AG04450 (cell line): Measurements from ENCODE around the gene PTPRCAP. TPM values are rescaled to one million over a fixed set of nuclear protein-coding genes. Genes with fewer than 3 reads are reported as not detected.

Experiments
- CTCF ChIA-PET: fragments of 300-600, 350-600 bp; formaldehyde crosslinking; extraction: SDS; loops from one replicate; lab custom pipeline; 2022; ENCODE audit warnings: antibody characterized with exemption, inconsistent platforms; lab: Charles Lee
- POLR2A ChIA-PET: fragments of 350-600 bp; formaldehyde crosslinking; extraction: SDS; loops from one replicate; lab custom pipeline; 2021; ENCODE audit warnings: antibody characterized with exemption, inconsistent platforms; lab: Yijun Ruan, JAX
- DNase-seq: peaks from one replicate; pipeline ENCODE4 v3.0.0-alpha.2; 2011; ENCODE audit warnings: low read depth, low spot score
- H3K27ac ChIP-seq: one replicate; pipeline ENCODE4 v1.5.1; 2012; ENCODE audit warnings: low read depth, low read length, control low read depth
- H3K27me3 ChIP-seq: one replicate; pipeline ENCODE4 v1.6.0; 2012; ENCODE audit warnings: low read length; ENCODE audit not compliant: control insufficient read depth, insufficient read depth
- H3K4me3 ChIP-seq: 2 replicates; pipeline ENCODE4 v1.5.1; 2011; ENCODE audit warnings: mild to moderate bottlenecking, low read depth, low read length, control low read depth
- H3K9me3 ChIP-seq: 2 replicates; pipeline ENCODE4 v1.5.1; 2012; ENCODE audit warnings: low read length; ENCODE audit not compliant: control insufficient read depth, insufficient read depth
- CTCF ChIP-seq: IDR thresholded peaks from 2 replicates; pipeline ENCODE4 v1.5.1; 2011; ENCODE audit warnings: low read depth, low read length, control low read depth, inconsistent platforms
- polyA plus RNA-seq: library from polyadenylated mRNA; depleted of rRNA; stranded (reverse); fragments of >200 nt; gene quantifications from 2 replicates; pipeline ENCODE4 v1.2.3, GENCODE V29; 2011

The PTPRCAP gene
- polyA plus RNA-seq, 1 experiment, result 0.07 TPM

DNA sequence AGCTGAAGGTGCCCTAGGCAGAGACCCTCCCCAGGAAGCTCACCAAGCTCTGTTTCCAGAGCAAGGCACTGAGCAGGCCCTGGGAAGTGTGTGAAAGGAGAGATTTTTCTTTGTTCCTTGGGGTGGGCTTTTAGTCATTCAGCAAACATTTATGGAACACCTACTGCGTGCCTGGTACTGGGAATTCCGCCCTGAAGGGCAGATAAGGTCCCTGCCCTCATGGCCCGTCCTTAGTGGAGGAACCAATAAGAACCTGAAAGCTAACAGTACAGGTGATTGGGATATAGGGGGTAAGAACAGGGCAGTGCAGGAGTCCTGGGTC is 27.7 kb upstream of the PTPRCAP start:
- CTCF ChIA-PET, result no interaction called here
- no peak for DNase-seq

DNA sequence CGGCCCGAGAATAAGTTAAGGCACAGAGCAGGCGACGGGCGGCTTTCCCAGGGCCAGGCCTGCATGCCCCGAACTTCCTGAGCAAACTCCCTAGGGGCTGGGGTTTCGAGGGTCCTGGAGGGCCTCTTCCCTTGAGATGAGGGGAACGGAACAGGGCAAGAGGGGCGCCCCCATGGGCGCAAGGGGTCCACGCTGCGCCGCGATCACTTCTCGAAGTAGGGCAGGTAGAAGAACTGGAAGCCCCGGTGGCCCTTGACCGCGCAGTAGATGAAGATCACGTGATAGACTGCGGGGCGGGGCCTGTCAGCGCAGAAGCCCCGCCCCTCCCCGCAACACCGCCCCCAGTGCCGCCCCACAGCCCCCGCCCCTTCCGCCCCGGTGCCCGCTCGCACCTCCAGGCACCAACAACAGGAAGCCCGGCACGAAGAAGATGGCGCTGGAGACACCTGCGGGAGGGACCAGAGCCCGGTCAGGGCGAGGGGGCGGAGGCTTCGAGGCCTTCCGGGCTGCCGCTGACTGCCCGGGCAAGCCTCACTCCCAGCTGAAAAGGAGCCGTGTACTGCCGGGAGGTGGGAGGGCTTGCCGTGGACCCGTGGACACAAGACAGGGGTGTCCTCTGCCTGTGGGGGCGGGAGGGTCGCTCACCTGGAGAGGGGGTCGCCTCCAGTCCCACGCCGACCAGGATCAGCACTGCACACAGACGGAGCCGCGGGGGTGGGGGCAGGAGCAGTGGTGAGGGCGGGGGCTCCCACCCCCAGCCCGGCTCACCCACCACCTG is 27.1 kb upstream of the PTPRCAP start:
- no peak for DNase-seq
- POLR2A ChIA-PET, result interaction anchor here (0.6 kb wide), 1 partner anchor 15 kb away, joined by 3 read pairs; no protein-coding TSS in a partner anchor
- CTCF ChIA-PET, result no interaction called here
- H3K9me3 ChIP-seq, result peaks cover 10% of the 10 kb centered on the region; the same call in 1 of the 2 replicates
- peak overlapping the region; percentile 63 for H3K4me3 ChIP-seq
- peaks cover 2% of the 10 kb centered on the region for H3K27me3 ChIP-seq
- TF ChIP-seq CTCF, result no peak
- no peak overlapping the region for H3K27ac ChIP-seq

More for the DNA sequence above, 27.7 kb upstream of the PTPRCAP start:
- POLR2A ChIA-PET, result no interaction called here
- Histone ChIP-seq H3K9me3 (peaks cover 10% of the 10 kb centered on the region; the same call in 1 of the 2 replicates), H3K27ac (no peak overlapping the region), H3K27me3 (peaks cover 2% of the 10 kb centered on the region), H3K4me3 (peak overlapping the region; percentile 63)
- TF ChIP-seq CTCF, result no peak

- ChIA-PET CTCF (interaction anchor here (0.8 kb wide), 1 partner anchor 62 kb away, joined by 3 read pairs; the partner anchor contains the start of gene PPP1CA), POLR2A (no interaction called here)
- Histone ChIP-seq H3K27me3 (peaks cover 2% of the 10 kb centered on the region), H3K27ac (no peak overlapping the region), H3K9me3 (peaks cover 10% of the 10 kb centered on the region; the same call in 1 of the 2 replicates), H3K4me3 (no peak overlapping the region)
- TF ChIP-seq CTCF, result no peak
- DNase-seq, result no peak
Observed at GRCh38 chr11:67463680-67464410, 26.4 kb upstream of the PTPRCAP start.

- CTCF ChIA-PET, result interaction anchor here (0.8 kb wide), 1 partner anchor 61 kb away, joined by 3 read pairs; the partner anchor contains the start of gene PPP1CA
- POLR2A ChIA-PET, result no interaction called here
- Histone ChIP-seq H3K27ac (no peak overlapping the region), H3K4me3 (no peak overlapping the region), H3K27me3 (peaks cover 2% of the 10 kb centered on the region), H3K9me3 (peaks cover 8% of the 10 kb centered on the region; the same call in 1 of the 2 replicates)
- DNase-seq, result no peak
- TF ChIP-seq CTCF, result no peak
Observed at GRCh38 chr11:67463186-67463585, 25.7 kb upstream of the PTPRCAP start.
